GM15510 (cell line): Measurements from ENCODE around the gene HCRTR2.

Source experiments
- POLR2A ChIP-seq: IDR thresholded peaks from 3 replicates; pipeline ENCODE4 v1.6.1; 2011; ENCODE audit warnings: borderline replicate concordance; ENCODE audit not compliant: insufficient read length; ENCODE audit errors: extremely low read depth

Gene HCRTR2

DNA sequence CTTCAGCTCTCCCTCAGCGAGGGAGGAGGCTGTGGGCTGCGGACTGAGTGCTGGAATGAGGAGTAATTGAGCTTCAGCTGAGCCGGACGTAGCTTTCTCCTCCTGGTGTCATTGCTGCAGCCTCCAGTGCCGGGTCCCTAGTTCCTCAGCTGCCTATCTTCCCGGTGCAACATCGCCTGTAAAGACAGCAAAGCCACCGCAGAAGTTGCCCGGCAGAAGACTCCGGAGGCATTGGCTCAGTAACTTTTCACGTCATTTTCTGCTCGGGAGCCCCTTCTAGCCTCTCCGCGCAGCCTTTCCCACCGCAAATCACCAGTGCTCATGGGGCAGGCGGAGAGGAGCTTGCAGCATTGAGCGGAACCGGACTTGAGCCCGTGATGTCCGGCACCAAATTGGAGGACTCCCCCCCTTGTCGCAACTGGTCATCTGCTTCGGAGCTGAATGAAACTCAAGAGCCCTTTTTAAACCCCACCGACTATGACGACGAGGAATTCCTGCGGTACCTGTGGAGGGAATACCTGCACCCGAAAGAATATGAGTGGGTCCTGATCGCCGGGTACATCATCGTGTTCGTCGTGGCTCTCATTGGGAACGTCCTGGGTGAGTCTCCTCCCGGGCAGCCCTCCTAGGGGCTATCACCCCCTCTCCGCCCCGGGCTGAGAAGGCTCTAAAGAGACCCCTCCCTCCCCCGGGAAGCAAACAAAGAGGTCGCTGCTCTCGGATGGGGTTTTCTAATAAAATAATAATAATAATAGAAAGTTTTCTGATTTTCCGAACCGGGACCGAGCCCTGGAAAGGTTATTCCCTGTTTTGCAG, at the start of gene HCRTR2:
Gene HCRTR2, plus strand, starts transcription at position 305 of the 816 bp plus-strand sequence. Its CDS starts 73 bp downstream, at position 378.
- no peak for TF ChIP-seq POLR2A

GRCh38 chr6:55130806-55131324, 43.5 kb upstream of the HCRTR2 start:
- TF ChIP-seq POLR2A = no peak

GRCh38 chr6:55131616-55132015, 42.7 kb upstream of the HCRTR2 start:
- no peak for TF ChIP-seq POLR2A

- TF ChIP-seq POLR2A = no peak
These were observed 37.4 kb upstream of the HCRTR2 start for GRCh38 chr6:55136916-55137315.

GRCh38 chr6:55137929-55138693, 36.2 kb upstream of the HCRTR2 start:
- no peak for TF ChIP-seq POLR2A

DNA sequence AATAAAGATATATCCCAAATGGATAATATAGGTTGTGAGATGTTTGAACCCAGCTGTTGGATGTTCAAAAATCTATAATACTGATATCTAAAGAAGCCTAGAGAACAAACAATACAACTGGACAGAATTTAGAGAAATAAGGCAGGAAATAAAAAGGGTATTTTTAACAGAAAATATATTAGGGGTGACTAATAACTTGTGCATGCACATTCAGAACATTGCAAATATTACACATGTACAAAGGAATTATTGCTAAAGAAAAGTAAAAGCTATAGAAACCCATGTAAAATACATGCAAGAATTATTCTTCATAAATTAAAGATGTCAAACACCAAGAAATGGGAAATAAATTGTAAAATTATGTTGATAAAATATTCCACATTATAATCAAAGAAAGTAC, 32.7 kb upstream of the HCRTR2 start:
- TF ChIP-seq POLR2A = no peak

DNA sequence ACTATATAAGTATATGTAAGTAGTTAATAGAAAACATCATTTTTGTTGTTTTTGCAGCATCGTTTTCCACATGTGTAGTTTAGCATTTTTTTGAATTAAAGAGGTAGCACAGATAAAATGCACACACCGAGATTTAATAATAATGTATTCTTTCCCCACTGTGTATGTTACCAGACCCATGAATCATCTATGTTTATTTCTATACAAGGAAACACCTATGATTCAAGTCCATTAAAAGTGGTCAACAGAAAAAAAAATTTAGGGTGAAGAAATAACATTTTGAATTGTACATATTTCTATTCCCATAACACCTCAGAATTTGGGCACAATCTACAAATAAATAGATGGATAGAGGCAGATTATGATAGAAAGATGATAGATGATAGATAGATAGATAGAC, 31.7 kb upstream of the HCRTR2 start:
- no peak for TF ChIP-seq POLR2A

GRCh38 chr6:55153284-55153683, 21.0 kb upstream of the HCRTR2 start:
- TF ChIP-seq POLR2A = no peak

DNA sequence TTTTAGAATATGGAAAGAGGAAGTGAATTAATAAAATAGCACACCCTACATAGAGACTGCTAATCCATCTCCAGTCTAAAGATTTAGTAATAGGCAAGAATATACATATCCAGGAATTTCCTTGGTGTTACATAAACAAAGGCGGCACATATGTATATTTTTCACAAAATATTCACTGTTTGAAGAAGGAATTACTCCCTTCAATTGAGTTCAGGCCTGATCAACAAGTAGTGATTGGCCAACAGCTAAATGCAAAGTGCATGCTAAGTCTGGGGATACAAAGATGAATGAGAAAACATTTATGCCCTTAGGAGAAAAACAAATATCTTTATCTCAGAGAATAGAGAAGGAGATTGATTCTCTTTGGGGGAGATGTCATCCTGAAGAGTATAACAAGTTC, 6.5 kb upstream of the HCRTR2 start:
- no peak for TF ChIP-seq POLR2A

- no peak for TF ChIP-seq POLR2A
These were observed 1.0 kb downstream of the HCRTR2 start for GRCh38 chr6:55175078-55176049.

DNA sequence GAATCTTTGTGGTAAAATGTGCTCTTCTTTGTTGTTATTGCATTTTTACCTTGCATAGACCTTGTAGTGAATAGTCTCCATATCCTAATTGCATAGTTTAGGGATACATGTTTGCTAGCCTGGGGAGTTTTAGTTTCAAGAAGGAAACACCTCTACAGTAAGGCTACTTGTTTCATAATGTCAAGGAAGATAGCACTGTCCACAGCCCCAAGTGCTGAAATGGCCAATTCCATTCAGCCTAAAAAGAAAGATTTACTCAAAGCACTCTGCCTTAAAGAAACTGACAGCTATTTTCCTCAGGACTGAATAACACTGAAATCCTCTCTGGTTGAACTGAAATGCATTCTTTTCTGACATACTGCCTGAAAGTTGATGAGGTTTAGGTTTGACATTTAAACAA, 2.6 kb downstream of the HCRTR2 start:
- no peak for TF ChIP-seq POLR2A

- no peak for TF ChIP-seq POLR2A
These were observed 5.9 kb downstream of the HCRTR2 start for GRCh38 chr6:55180258-55180657.

DNA sequence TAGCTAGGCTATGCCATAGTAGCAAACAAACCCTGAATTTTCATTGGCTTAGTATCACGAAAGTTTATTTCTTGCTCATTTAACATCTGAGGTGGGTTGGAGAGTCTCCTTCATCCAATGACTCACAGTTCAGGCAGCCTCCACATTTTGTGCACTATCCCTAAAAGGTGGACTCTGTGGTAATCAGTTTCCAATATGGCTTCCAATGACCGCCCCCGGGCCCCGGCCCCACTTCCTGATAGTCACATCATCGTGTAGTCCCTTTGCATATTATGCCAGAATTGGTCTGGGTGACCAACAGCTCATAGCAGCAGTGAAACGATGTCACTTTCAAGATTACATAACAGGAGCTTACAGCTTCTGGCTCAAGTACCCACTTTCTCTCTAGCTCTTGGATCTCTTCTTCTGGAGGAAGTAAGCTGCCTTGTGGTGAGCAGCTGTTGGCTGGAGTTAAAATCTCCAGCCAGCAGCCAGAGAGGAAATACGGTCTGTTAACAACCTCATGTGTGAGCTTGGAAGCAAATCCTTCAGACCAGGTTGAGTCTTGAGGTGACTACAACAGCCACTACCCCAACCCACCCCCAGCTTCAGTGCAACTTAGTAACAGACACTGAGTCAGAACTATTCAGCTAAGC, 7.8 kb downstream of the HCRTR2 start:
- no peak for TF ChIP-seq POLR2A
